NCI-H774 (cell line): ENCODE data around the gene RDH12.
"Not testable (repeated sequence)": the region's sequence is repeated elsewhere in the genome, so short reads cannot be mapped to it uniquely, and the experiment has no call there.

Source experiments
- DNase-seq: peaks from one replicate; lab custom pipeline; 2025; lab: John Stamatoyannopoulos, UW

Gene RDH12

GRCh38 chr14:67705211-67705610 lies 3.5 kb downstream of the RDH12 start:
- no peak for DNase-seq

- DNase-seq = not testable (repeated sequence)
Observed at GRCh38 chr14:67709346-67709745, 7.7 kb downstream of the RDH12 start.

GRCh38 chr14:67709796-67710195 lies 8.1 kb downstream of the RDH12 start:
- DNase-seq = not testable (repeated sequence)

- no peak for DNase-seq
Observed at GRCh38 chr14:67710209-67710608, 8.5 kb downstream of the RDH12 start.

GRCh38 chr14:67717048-67717447 lies 15.4 kb downstream of the RDH12 start:
- DNase-seq = no peak

- DNase-seq = no peak
Observed at GRCh38 chr14:67718265-67718664, 16.6 kb downstream of the RDH12 start.

- DNase-seq = not testable (repeated sequence)
Observed at GRCh38 chr14:67719385-67719784, 17.7 kb downstream of the RDH12 start.

- no peak for DNase-seq
Observed at GRCh38 chr14:67719866-67720265, 18.2 kb downstream of the RDH12 start.

GRCh38 chr14:67721875-67722274 lies 20.2 kb downstream of the RDH12 start:
- DNase-seq = no peak

GRCh38 chr14:67722293-67722692 lies 20.6 kb downstream of the RDH12 start:
- no peak for DNase-seq

- DNase-seq = no peak
Observed at GRCh38 chr14:67725171-67725570, 23.5 kb downstream of the RDH12 start.

GRCh38 chr14:67727361-67727760 lies 25.7 kb downstream of the RDH12 start:
- no peak for DNase-seq

- DNase-seq = no peak
Observed at GRCh38 chr14:67728258-67728657, 26.6 kb downstream of the RDH12 start.

GRCh38 chr14:67729072-67729885 lies 27.6 kb downstream of the RDH12 start:
- DNase-seq = no peak

GRCh38 chr14:67733616-67734015 lies 31.9 kb downstream of the RDH12 start:
- DNase-seq = no peak

GRCh38 chr14:67734675-67735074 lies 33.0 kb downstream of the RDH12 start:
- DNase-seq = no peak

GRCh38 chr14:67735336-67736147 lies 33.9 kb downstream of the RDH12 start:
- DNase-seq = no peak

- no peak for DNase-seq
Observed at GRCh38 chr14:67736771-67737170, 35.1 kb downstream of the RDH12 start.

GRCh38 chr14:67738740-67739504 lies 37.2 kb downstream of the RDH12 start:
- DNase-seq = no peak

GRCh38 chr14:67744046-67744445 lies 42.4 kb downstream of the RDH12 start:
- DNase-seq = no peak

GRCh38 chr14:67746927-67747326 lies 45.2 kb downstream of the RDH12 start:
- DNase-seq = no peak

- DNase-seq = no peak
Observed at GRCh38 chr14:67748312-67748711, 46.6 kb downstream of the RDH12 start.
